Measurements from ENCODE around the gene XCL1.

GRCh38 chr1:168570652-168571051 lies 5.8 kb upstream of the XCL1 start:
- TF ChIP-seq CTCF (conservative IDR thresholded peaks at IDR 0.05 in 1 of 2, IDR thresholded peaks at IDR 0.05 in 1 of 2; ENCODE audit: extremely low read depth in 1 of 2, insufficient read depth in 1 of 2, low read depth in 1 of 2, low read length in 2 of 2) (no peak), EZH2 (IDR thresholded peaks at IDR 0.05; ENCODE audit: borderline replicate concordance, low read length) (no peak)

Measured in mammary epithelial cell (primary cell).